Measurements from ENCODE around the gene IFI44L. TPM values are rescaled to one million over a fixed set of nuclear protein-coding genes. Genes with fewer than 3 reads are reported as not detected.

The IFI44L gene
- total RNA-seq, 1 experiment from 2014 or later, result 1.4 TPM

DNA sequence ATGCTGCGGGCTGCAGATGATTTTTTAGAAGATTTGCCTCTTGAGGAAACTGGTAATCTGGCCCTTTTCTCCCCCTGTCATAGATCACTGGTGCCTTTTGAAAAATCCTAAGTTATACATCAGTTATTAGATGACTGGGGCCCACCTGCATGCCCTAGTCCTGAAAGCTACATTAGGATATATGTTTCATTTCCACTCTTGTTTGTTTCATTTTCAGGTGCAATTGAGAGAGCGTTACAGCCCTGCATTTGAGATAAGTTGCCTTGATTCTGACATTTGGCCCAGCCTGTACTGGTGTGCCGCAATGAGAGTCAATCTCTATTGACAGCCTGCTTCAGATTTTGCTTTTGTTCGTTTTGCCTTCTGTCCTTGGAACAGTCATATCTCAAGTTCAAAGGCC lies 21.3 kb downstream of the IFI44L start:
- no peak for DNase-seq (ENCODE audit: low spot score)

DNA sequence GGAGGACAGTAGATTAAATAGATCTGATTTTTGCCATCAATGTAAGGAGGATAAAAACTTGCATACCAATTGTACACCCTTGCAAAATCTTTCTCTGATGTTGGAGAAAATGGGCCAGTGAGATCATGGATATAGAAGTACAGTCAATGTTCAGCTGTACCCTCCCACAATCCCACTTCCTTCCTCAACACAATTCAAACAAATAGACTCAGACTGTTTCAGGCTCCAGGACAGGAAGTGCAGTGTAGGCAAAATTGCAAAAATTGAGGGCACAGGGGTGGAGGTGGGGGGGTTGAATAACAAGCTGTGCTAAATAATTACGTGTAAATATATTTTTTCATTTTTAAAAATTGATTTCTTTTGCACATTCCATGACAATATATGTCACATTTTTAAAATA lies 25.5 kb downstream of the IFI44L start:
- no peak for DNase-seq (ENCODE audit: low spot score)

DNA sequence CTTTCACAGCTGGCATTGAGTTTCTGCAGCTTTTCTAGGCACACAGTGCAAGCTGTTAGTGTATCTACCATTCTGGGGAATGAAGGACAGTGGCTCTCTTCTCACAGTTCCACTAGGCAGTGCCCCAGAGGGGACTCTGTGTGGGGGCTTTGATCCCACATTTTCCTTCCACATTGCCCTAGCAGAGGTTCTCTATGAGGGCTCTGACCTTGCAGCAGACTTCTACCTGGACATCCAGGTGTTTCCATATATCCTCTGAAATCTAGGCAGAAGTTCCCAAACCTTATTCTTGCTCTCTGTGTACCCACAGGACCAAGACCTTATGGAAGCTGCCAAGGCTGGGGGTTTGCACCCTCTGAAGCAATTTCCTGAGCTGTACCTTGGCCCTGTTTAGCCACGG lies 27.0 kb downstream of the IFI44L start:
- no peak for DNase-seq (ENCODE audit: low spot score)

DNA sequence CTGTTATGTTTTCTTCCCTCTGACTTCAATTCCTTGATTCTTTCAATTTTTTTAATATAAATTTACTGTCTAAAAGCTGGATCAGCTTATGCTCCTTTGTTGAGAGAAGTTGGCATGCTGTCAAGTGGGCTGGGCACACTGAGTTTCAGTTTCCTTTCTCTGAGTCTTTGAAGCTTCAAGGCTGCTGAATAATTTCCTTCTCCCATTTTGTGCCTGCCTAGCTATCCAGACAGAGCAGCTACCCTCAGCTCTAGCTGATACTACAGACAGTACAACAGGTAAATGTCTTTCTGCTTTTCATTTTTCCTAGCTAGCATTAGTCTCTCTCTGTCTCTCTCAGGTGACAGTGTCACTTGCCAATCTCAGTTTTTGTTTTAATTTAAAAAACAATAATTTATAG lies 29.4 kb downstream of the IFI44L start, which contains the start of gene IFI44:
TSS of gene IFI44 (plus strand) at position 204 of the 400 bp plus-strand sequence. CDS start 365 bp downstream, outside the sequence.
- peak; percentile 78 for DNase-seq (ENCODE audit: low spot score)

DNA sequence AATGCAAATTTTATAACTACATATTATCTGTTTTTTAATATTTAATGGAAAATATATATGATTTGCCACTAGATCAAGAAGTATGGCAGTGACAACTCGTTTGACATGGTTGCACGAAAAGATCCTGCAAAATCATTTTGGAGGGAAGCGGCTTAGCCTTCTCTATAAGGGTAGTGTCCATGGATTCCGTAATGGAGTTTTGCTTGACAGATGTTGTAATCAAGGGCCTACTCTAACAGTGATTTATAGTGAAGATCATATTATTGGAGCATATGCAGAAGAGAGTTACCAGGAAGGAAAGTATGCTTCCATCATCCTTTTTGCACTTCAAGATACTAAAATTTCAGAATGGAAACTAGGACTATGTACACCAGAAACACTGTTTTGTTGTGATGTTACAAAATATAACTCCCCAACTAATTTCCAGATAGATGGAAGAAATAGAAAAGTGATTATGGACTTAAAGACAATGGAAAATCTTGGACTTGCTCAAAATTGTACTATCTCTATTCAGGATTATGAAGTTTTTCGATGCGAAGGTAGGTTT lies 29.9 kb downstream of the IFI44L start:
- DNase-seq (ENCODE audit: low spot score), result peak; percentile 13

DNA sequence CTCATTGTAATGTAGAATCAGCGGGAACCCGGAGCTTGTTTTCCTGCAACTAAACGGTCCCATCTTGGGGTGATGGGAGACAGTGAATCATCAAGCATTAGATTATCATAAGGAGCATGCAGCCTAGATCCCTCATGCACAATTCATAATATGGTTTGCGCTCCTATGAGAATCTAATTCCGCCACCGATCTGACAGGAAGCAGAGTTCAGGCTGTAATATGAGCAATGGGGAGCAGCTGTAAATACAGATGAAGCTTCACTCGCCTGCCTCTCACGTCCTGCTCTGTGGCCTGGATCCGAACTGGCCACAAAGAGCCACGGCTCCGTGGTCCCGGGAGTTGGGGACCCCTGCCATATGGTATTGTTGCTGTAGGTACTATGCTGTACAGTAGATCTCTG lies 31.0 kb downstream of the IFI44L start:
- peak; percentile 42 for DNase-seq (ENCODE audit: low spot score)

DNA sequence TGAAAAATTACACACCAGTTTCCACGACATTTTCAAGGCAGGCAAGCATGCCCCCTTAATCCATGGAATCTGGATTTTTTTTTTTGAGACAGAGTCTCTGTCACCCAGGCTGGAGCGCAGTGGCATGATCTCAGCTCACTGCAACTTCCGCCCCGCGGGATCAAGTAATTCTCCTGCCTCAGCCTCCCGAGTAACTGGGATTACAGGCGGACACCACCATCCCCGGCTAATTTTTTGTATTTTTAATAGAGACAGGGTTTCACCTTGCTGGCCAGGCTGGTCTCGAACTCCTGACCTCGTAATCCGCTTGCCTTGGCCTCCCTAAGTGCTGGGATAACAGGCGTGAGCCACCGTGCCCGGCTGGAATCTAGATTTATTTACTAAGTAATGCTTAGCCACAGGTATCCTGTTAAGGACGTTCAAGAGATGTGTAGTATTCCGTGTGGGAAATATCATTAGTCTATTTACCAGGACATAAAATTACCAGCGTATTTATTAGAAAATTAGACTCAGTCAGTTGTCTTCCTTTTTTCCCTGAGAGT lies 31.8 kb downstream of the IFI44L start:
- DNase-seq (ENCODE audit: low spot score), result no peak

DNA sequence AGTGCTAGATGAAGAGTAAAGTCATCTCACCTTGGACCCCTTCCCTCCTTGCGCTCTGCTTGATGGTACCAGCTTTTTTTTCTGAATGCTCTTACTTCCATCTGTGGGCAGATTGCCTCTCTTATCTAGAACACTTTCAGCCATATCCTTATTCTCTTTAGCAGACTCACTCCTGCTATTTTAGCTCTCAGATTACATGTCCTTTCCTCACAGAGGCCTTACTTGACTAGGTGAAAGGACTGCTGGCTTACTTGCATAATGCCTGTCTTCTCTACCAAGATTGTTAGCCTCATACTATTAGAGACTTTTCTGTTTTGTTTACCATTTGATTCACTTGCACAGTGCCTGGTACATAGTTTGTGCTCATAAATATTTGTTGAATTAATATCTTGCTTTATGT lies 38.7 kb downstream of the IFI44L start:
- DNase-seq (ENCODE audit: low spot score), result no peak

DNA sequence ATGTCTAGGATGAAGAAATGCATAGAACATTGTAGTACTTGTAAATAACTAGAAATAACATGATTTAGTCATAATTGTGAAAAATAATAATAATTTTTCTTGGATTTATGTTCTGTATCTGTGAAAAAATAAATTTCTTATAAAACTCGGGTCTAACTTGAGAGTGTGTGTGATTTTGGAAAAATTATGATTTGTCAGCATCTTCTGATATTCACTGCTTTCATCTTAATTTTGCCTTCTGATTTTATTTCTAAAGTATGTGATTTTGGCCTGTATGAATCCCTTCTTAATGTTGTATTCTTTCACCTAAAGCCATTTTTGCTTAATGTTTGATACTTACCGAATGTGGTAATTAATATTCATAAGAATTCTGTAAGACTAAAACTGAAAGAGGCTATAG lies 43.7 kb downstream of the IFI44L start:
- DNase-seq (ENCODE audit: low spot score), result no peak

DNA sequence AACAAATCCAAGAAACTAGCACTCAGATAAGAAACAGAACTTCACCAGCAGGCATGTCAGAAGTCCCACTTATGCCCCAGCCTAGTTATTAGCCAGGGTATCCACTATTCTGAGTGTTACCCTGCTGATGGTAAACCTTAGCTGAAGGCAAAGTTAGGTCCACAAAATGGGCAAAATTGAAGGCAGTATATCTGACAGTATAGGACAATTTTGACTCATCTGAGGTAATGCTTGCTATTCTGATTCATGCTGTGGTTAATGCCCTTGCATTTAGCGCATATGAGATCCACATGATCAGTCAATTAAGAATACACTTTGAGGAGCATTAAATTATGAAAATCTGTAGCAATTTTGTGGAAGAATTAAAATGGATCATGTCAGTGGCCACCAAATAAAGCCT lies 44.5 kb downstream of the IFI44L start:
- DNase-seq (ENCODE audit: low spot score), result no peak

DNA sequence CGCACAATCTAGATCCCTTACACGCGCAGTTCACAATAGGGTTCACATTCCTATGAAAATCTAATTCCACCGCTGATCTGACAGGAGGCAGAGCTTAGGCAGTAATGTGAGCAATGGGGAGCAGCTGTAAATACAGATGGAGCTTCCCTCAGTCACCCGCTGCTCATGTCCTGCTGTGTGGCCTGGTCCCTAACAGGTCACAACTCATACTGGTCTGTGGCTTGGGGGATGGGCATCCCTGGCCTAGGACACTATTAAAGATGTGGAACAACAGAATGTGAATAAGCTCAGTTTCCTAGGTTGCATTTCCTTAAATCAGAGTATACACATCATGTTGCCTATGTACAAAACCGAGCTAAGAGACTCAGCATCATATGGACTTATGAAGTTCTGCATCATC lies 45.6 kb downstream of the IFI44L start:
- no peak for DNase-seq (ENCODE audit: low spot score)

DNA sequence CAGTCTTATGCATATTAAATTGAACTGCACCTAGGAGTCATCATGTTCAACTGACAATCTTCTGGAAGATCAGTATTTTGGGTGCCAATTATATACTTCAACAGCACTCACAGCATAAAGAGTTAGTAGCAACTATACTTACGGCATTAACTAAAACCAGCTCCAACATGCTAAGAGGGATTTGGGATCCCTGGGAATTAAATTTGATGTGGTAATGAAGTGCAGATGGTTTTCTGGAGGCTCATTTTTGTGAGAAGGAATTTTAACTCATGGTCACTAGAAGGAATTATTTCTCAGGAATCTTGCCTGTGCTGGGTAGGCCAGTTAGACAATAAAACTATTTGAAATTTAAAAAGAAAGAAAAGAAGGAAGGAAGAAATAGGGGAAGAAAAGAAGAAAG lies 47.7 kb downstream of the IFI44L start:
- no peak for DNase-seq (ENCODE audit: low spot score)

DNA sequence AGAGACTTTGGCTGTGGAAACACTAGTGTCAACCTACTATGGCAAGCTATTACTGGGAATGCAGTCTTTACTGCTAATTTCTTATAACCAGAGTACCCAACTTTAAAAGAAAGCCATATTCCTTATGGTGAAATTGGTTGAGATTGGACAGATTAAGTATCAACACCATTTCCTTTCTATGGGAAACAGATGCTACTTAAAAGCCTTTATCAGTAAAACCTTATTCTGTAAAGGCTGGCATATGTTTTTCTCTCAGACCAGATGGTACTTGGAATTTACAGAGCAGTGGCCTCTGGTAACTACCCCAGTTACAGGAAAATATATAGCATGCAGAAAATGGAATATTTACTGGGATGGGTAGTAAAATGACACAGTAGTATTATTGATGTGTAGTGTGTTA lies 48.2 kb downstream of the IFI44L start:
- no peak for DNase-seq (ENCODE audit: low spot score)

DNA sequence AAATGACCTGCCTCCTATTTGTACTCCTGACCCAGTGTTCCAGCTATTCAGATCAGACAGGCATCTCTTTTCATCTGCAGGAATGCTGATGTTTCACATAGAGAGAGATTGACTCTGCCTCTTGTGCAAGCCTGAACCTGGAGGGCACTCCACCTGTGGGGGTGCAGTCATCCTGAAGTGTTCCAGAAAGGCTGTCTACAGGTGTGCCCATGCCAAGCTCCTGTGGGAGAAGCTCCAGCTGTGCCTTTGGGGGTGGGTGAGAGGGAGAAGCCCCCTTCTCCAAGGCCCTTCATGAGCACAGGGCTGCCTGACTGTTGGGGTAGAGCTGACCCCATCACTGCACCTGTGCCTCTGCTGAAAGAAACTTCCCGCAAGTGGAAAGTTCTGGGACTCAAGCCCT lies 52.2 kb downstream of the IFI44L start:
- DNase-seq (ENCODE audit: low spot score), result no peak

DNA sequence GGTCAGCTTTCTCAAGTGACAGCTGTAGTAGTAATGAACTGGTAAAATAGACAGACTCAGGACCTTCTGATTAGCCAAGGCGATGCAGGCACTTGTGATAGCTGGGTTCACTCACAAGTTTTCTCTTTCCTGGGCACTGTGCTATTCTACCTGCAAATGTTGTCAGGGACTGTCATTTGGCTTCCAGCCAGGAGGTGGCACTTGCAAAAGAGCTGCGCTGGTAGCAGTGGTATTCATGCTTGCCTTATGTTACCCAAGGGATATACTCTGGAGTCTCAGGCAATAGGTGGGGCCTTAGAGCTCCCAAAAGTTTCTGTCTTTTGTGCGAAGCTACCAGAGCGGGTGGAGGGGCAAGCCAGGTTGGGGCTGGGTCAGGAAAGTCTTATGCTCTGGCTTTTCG lies 52.9 kb downstream of the IFI44L start:
- DNase-seq (ENCODE audit: low spot score), result peak; percentile 9

DNA sequence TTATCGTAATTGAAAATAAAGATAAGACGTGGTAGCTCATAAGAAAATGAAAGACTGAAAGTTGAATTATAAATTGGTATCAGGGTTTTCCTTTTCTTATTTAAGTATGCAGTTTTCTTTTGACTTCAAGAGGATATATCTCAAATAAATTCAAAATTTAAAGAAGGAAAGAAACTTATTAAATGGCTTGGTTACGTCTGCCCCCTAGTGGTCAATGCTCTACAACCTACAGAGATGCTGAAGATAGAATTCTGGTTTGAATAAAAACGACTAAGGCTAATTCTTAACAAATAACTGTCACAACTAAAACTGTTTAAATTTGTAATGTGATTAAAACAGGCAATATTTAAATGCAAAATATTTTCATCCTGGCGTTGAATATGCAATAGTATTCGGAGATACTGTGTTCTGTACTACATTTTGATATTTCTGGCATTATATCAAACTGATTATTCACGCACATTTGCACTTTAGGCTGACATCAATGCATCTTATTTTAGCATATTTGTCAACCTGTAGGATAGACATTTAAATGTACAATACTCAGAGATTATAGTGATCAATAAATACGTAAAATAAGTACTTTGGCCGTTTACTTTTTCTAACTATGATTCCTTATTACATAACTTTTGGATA lies 56.2 kb downstream of the IFI44L start:
- peak; percentile 85 for DNase-seq (ENCODE audit: low spot score)

DNA sequence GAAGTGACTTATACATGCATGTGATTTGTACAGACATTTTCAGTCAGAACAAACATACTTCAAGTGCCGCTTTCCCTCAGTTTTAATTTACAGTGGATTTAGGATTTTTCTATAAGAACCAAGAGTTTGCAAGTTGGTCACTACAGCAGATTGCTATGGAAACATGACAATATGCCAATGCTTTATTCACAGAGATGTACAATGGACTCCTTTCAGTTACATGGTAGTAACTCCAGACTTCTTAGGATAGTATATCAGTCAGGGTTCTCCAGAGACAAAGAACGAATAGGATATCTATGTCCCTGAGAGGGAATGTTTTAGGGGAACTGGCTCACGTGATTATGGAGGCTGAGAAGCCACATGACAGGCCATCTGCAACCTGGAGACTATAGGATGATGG lies 56.7 kb downstream of the IFI44L start:
- no peak for DNase-seq (ENCODE audit: low spot score)

DNA sequence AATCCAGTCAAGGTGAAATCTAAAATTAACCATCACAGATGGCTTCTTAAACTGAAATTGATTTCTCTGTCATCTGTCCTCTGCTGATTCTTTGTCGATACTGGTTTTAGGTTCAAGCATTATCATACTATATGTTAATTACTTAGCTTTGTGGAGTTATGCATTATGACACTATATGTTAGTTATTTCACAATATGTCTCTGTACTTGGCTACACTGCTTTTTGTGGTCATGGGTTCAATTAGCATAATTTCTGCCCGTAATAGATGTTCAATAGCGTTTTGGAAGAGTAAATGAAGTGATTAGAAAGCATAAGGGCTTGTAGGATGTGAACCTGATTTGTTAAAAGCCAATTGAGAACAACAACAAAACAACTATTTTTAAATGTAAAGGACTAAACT lies 57.5 kb downstream of the IFI44L start:
- no peak for DNase-seq (ENCODE audit: low spot score)

DNA sequence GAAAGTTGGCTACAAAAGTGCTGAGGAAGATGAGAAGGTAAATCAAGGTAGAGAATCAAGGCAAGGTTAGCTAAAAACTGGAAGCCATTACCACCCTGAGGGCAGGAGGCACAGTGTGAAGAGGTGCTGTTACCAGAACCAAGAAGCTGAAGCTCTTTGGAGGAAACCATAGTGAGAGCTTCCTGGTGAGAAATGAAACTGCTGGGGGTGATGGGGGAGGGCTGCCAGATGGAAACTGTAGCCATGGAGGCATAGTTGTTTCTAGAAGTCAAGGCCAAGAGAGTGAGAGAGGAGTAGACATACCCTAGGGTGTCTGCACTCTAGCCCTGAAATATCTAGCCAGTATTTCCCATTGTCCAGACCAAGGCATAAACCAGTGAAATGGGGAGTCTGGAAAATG lies 58.1 kb downstream of the IFI44L start:
- DNase-seq (ENCODE audit: low spot score), result no peak

DNA sequence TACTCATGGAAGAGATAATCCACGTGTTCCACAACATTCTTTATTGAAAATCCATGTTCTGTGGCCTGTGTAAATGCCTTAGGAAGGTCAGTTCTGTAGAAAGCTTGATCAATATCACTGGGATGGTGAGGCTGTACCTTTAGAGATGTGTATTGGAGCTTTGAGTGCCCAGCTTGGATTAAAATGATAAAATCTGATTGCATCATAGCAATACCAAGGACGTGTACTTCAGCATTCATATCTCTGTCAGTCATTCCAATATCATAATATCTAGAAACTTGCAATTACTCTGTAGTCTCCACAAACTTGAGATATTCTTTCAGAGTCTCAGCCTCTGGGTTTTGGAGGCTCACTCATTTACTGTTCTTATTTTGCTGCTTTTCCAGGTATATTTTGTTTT lies 61.0 kb downstream of the IFI44L start:
- DNase-seq (ENCODE audit: low spot score), result no peak

DNA sequence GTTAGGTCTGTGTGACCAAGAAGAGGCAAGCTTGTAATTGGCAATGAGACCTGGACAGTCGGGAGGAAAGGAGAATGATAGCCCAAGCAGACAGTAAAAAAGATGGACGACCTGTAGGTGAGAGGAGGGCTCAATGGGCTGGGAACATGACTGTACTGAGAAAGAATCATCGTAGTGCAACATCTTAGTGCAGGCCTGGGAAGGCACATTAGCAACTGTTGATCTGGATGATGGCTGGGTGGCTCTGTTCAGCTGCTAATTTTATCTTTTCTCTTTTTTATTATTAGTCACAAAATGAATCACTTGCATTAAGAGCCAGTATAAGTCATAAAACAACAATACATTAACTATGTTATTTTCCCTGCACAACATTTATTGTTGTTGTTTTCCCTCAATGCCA lies 62.2 kb downstream of the IFI44L start:
- no peak for DNase-seq (ENCODE audit: low spot score)

DNA sequence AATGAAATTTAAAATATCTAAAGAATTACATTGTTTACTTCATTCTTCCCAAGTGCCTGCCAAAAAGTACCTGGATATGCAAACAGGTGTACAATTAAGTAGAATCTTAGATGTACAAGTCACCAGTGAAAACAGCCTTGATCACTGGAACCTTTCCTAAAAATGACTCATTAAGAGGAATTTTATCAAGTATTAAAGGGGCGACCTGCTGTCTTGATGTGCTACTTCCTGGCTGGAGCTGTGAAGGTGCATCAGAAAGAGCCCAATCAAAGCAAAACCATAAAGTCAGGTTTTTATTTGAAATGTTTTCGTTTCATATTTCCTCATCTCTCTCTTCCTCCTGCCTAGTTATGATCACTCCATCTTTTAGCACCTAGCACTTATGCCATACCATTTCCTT lies 62.8 kb downstream of the IFI44L start:
- DNase-seq (ENCODE audit: low spot score), result no peak

DNA sequence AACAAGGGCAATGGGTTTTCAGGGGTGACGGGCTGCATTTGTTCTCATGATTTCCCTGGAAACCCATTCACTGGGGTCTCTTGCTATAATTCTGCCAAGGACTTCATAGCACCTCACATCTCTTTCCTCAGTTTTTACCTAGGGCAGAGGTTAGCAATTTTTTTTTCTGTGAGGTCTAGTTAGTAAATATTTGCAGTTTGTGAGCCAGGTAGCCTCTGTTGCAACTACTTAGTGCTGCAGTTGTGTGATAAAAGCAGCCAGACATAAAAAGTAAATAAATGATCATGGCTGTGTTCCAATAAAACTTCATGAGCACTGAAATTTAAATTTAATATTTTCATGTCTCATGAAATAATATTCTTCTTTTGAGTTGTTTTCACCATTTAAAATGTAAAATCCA lies 67.1 kb downstream of the IFI44L start:
- DNase-seq (ENCODE audit: low spot score), result no peak

DNA sequence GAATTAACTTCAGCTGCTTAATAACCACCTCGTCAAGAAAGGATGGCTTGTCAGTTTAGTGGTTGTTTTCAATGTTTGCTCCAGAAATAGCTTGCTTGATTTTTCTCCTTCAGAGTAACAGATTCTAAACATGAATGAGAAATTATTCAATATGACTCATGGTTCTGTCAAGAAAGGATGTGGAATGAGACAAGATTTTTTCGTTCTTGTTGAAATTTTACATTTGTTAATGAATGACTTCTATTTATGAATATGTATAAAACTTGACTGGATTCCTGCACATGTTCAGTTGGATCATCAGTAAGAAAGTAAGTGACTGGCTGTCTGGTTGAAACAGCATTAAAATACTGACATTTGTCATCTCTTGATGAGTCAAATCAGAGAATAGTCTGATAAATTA lies 67.7 kb downstream of the IFI44L start:
- no peak for DNase-seq (ENCODE audit: low spot score)
